Progenitor cell of endocrine pancreas (in vitro differentiated cells): ENCODE data around the gene PDE5A. TPM values are rescaled to one million over a fixed set of nuclear protein-coding genes. Genes with fewer than 3 reads are reported as not detected.

Experiments used
- DNase-seq: peaks from one replicate; pipeline ENCODE4 v3.0.0; 2021; ENCODE audit warnings: low spot score; ENCODE audit not compliant: unreplicated experiment
- H3K27ac Mint-ChIP-seq: 2 replicates; pipeline ENCODE4 v1.8.0; 2021; ENCODE audit warnings: mild to moderate bottlenecking, moderate library complexity, mixed read lengths
- H3K27me3 Mint-ChIP-seq: 2 replicates; pipeline ENCODE4 v1.8.0; 2021; ENCODE audit warnings: mixed read lengths
- H3K36me3 Mint-ChIP-seq: 2 replicates; pipeline ENCODE4 v1.8.0; 2022; ENCODE audit warnings: mixed read lengths; ENCODE audit not compliant: insufficient read depth
- H3K4me1 Mint-ChIP-seq: 2 replicates; pipeline ENCODE4 v1.8.0; 2021; ENCODE audit warnings: low read depth, mixed read lengths
- H3K4me3 Mint-ChIP-seq: 2 replicates; pipeline ENCODE4 v1.8.0; 2021; ENCODE audit warnings: low read depth, mild to moderate bottlenecking, moderate library complexity, mixed read lengths
- H3K9me3 Mint-ChIP-seq: 2 replicates; pipeline ENCODE4 v1.8.0; 2021; ENCODE audit warnings: low read depth, mixed read lengths
- total RNA-seq: library from RNA; stranded (reverse); gene quantifications from 2 replicates; pipeline ENCODE4 v1.2.1, GENCODE V29; 2021
- TF ChIP-seq, protein P1 (sequence below): fragments of 200-600 bp; sonication (generic); IDR thresholded peaks from one replicate; pipeline ENCODE4 v1.5.0; 2021; ENCODE audit warnings: antibody characterized with exemption, mild to moderate bottlenecking; ENCODE audit not compliant: unreplicated experiment

PDE5A gene
- total RNA-seq, 1 donor from 2014 or later: 44.6 TPM

DNA sequence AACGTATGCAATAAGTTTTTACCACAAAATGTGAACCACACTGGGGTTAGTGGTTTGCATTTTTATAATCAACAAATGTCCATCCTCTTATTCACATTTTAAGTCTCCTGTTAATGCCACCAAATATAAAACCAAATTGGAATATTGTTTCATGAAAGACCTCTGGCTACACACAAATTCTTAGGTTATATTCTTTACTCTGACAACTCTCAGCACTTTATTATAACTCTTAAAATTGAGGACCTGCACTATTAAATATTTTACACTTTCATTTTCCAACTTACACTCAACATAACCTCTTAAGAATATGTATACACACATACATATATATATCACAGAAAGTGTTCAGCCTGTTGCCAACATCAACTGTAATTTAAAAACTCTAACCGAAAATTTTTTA is 2.8 kb downstream of the PDE5A start:
- no peak overlapping the region for H3K27ac Mint-ChIP-seq
- DNase-seq: no peak
- peaks cover 4% of the 10 kb centered on the region for H3K9me3 Mint-ChIP-seq
- TF ChIP-seq, protein P1, sequence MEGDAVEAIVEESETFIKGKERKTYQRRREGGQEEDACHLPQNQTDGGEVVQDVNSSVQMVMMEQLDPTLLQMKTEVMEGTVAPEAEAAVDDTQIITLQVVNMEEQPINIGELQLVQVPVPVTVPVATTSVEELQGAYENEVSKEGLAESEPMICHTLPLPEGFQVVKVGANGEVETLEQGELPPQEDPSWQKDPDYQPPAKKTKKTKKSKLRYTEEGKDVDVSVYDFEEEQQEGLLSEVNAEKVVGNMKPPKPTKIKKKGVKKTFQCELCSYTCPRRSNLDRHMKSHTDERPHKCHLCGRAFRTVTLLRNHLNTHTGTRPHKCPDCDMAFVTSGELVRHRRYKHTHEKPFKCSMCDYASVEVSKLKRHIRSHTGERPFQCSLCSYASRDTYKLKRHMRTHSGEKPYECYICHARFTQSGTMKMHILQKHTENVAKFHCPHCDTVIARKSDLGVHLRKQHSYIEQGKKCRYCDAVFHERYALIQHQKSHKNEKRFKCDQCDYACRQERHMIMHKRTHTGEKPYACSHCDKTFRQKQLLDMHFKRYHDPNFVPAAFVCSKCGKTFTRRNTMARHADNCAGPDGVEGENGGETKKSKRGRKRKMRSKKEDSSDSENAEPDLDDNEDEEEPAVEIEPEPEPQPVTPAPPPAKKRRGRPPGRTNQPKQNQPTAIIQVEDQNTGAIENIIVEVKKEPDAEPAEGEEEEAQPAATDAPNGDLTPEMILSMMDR: no peak
- no peaks in the 10 kb centered on the region for H3K27me3 Mint-ChIP-seq
- H3K4me1 Mint-ChIP-seq: peaks cover 11% of the 10 kb centered on the region
- H3K36me3 Mint-ChIP-seq: peaks cover 6% of the 10 kb centered on the region
- no peak overlapping the region for H3K4me3 Mint-ChIP-seq

DNA sequence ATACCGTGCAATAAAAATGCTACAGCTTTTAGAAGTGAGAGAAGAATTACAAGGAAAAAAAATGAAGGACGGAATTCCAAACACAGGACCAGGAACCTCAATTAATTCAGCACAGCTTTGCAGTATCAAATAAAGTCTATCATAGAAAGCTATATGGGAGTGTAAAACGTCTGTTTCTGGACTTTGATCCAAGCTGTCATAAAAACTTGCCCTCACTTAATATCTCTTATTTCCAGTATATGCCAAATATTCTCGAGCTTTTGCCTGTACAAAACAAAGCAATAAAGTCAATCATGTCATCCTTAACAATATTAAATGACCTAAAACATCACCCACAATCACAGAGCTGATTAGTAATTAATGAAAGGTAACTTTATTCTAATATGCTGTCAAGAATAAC is 4.2 kb downstream of the PDE5A start:
- Mint-ChIP-seq H3K36me3 (peaks cover 6% of the 10 kb centered on the region), H3K4me3 (no peak overlapping the region), H3K27me3 (no peaks in the 10 kb centered on the region), H3K9me3 (peaks cover 4% of the 10 kb centered on the region), H3K4me1 (peaks cover 11% of the 10 kb centered on the region), H3K27ac (no peak overlapping the region)
- no peak for DNase-seq
- TF ChIP-seq, protein P1: no peak

DNA sequence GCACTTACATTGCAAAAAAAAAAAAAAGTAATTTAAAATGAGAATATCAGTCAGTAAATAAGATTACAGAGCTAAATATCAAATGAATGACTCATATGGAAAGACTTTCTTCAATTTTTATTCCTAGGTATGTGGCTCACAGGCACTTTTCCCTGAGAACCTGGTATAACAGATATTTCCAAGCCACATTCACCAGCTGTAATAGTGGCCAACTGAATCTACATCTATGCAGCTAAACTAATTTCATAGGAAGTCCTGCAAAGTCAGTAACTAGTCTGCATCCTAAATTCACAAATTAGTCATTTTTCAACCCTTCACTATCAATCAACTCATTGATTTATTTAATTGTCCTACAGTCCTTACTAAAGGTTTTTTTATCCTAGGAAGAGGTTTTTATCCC is 5.6 kb downstream of the PDE5A start:
- Mint-ChIP-seq H3K4me1 (peaks cover 8% of the 10 kb centered on the region), H3K27me3 (no peaks in the 10 kb centered on the region), H3K36me3 (peaks cover 6% of the 10 kb centered on the region), H3K27ac (no peak overlapping the region), H3K9me3 (peaks cover 4% of the 10 kb centered on the region), H3K4me3 (no peak overlapping the region)
- TF ChIP-seq, protein P1: no peak
- no peak for DNase-seq

DNA sequence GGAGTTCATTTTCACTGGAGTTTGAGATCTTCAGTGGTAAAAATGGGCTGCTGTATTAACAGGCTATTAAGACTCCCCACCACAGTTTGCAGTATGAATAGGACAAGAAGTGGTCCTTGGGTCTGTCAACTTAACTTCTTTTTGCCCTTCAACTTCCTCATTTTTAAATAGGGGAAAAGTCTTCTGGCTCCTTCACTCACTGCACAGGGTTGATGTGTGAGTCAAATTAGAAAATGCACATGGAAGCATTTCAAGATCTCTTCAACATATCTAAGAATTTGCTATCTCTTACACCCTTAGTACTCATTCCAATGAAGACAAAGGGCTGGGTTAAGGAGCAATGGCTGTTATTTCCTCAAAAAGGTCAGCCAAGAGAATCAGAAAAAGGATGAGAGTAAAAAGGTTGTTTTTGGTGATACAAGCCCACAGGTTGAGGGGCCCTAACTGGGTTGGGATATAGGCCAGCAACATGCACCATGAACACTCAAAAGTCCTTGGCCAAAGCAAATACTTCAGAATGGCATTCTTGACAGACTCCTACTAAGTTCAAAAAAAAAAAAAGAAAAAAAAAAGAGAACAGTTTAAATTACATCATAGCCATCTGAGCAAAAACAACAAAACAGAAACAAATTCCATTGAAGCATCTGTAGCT is 13.4 kb downstream of the PDE5A start:
- peaks cover 7% of the 10 kb centered on the region for H3K36me3 Mint-ChIP-seq
- TF ChIP-seq, protein P1: no peak
- H3K4me1 Mint-ChIP-seq: peaks cover 2% of the 10 kb centered on the region
- no peaks in the 10 kb centered on the region for H3K27me3 Mint-ChIP-seq
- peaks cover 3% of the 10 kb centered on the region for H3K9me3 Mint-ChIP-seq
- H3K4me3 Mint-ChIP-seq: no peak overlapping the region
- DNase-seq: no peak
- no peak overlapping the region for H3K27ac Mint-ChIP-seq

DNA sequence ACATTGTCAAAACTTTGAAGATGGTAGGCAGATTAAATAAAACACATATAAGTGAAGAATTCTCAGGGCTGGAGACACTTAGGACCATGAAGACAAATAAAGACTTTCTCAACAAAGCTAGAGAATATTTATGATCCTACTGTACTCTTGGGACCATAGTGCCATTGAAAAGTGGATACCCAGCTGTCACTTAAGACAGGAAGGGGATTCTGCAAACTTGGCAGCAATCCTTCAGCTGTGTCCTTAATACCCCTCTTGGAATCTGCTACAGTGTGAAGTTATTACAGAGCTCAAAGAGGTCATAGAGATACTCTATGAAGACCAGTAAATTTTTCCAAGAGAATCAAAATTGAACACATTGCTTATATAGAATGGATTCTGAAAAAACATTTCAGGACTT is 24.3 kb downstream of the PDE5A start:
- DNase-seq: no peak
- no peak overlapping the region for H3K27ac Mint-ChIP-seq
- H3K27me3 Mint-ChIP-seq: no peaks in the 10 kb centered on the region
- TF ChIP-seq, protein P1: no peak
- H3K4me3 Mint-ChIP-seq: no peak overlapping the region
- H3K36me3 Mint-ChIP-seq: peaks cover 24% of the 10 kb centered on the region
- no peaks in the 10 kb centered on the region for H3K4me1 Mint-ChIP-seq
- H3K9me3 Mint-ChIP-seq: no peaks in the 10 kb centered on the region
